Measurements from ENCODE around the gene GLB1L2. TPM values are rescaled to one million over a fixed set of nuclear protein-coding genes. Genes with fewer than 3 reads are reported as not detected.

The GLB1L2 gene
- polyA plus RNA-seq, 1 experiment: 0.18 TPM

GRCh38 chr11:134330611-134331353 is 1.0 kb upstream of the GLB1L2 start:
- H3K27me3 ChIP-seq (ENCODE audit: control insufficient read depth, insufficient read depth, low read length): peaks cover 5% of the 10 kb centered on the region
- H3K36me3 ChIP-seq (ENCODE audit: control insufficient read depth, insufficient read depth, low read length): no peaks in the 10 kb centered on the region
- POLR2A ChIA-PET: no interaction called here
- H3K4me3 ChIP-seq (ENCODE audit: low read depth, low read length): no peak overlapping the region
- TF ChIP-seq, protein P1, sequence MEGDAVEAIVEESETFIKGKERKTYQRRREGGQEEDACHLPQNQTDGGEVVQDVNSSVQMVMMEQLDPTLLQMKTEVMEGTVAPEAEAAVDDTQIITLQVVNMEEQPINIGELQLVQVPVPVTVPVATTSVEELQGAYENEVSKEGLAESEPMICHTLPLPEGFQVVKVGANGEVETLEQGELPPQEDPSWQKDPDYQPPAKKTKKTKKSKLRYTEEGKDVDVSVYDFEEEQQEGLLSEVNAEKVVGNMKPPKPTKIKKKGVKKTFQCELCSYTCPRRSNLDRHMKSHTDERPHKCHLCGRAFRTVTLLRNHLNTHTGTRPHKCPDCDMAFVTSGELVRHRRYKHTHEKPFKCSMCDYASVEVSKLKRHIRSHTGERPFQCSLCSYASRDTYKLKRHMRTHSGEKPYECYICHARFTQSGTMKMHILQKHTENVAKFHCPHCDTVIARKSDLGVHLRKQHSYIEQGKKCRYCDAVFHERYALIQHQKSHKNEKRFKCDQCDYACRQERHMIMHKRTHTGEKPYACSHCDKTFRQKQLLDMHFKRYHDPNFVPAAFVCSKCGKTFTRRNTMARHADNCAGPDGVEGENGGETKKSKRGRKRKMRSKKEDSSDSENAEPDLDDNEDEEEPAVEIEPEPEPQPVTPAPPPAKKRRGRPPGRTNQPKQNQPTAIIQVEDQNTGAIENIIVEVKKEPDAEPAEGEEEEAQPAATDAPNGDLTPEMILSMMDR (IDR thresholded peaks at IDR 0.05; ENCODE audit: insufficient read depth, low read depth, low read length): no peak
- DNase-seq (ENCODE audit: low read depth): no peak
- CTCF ChIA-PET: no interaction called here

DNA sequence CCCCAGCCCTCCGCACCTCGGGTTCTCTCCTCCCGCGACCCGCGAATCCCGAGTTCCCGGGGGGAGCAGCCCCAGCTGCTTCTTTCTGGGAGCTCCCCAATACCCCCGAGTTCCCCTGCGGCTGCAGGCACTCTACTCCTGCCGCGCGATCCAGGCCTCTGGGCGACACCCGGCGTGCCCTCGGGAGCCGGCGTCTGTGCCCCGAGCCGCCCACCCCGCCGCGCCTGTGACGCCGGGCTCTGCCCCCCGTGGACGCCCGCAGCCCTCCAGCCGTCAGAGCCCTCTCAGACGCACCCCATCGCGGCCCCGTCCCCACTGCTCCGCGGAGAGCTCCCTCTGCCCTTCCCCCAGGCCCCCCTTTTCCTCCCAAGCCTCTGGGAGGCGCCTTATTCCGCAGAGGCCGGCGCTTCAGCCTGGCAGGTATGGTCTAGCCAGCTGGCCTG is 422 bp downstream of the GLB1L2 start:
- Histone ChIP-seq H3K36me3 (ENCODE audit: control insufficient read depth, insufficient read depth, low read length) (no peaks in the 10 kb centered on the region), H3K4me3 (ENCODE audit: low read depth, low read length) (peak overlapping the region; percentile 21), H3K27me3 (ENCODE audit: control insufficient read depth, insufficient read depth, low read length) (peaks cover 5% of the 10 kb centered on the region)
- ChIA-PET POLR2A (no interaction called here), CTCF (no interaction called here)
- DNase-seq (ENCODE audit: low read depth): no peak
- TF ChIP-seq, protein P1 (IDR thresholded peaks at IDR 0.05; ENCODE audit: insufficient read depth, low read depth, low read length): no peak

- no peaks in the 10 kb centered on the region for H3K36me3 ChIP-seq (ENCODE audit: control insufficient read depth, insufficient read depth, low read length)
- no peak for DNase-seq (ENCODE audit: low read depth)
- no peak overlapping the region for H3K4me3 ChIP-seq (ENCODE audit: low read depth, low read length)
- TF ChIP-seq, protein P1 (IDR thresholded peaks at IDR 0.05; ENCODE audit: insufficient read depth, low read depth, low read length): no peak
- ChIA-PET CTCF (no interaction called here), POLR2A (no interaction called here)
- H3K27me3 ChIP-seq (ENCODE audit: control insufficient read depth, insufficient read depth, low read length): peaks cover 5% of the 10 kb centered on the region
Observed at GRCh38 chr11:134332782-134333181, 994 bp downstream of the GLB1L2 start.

DNA sequence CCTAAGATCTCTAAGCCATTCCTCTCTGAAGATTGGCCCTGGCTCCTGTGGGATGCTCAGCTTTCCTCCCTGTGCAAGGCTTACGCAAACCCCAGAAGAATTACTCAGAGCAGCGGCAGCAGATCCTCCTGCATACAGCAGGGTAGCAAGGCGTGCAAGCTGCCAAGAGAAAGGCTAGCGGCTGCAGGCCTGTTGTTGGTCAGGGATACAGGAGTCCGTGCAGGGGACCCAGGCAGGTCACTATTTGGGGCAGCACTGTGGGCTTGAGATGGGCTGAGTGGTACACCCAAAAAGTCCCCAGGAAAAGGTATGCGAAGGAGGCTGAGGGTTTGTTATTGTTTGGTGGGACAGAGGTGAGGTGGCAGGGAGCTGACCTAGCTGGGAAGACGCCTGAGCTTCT is 1.5 kb downstream of the GLB1L2 start:
- TF ChIP-seq, protein P1 (IDR thresholded peaks at IDR 0.05; ENCODE audit: insufficient read depth, low read depth, low read length): no peak
- peaks cover 5% of the 10 kb centered on the region for H3K27me3 ChIP-seq (ENCODE audit: control insufficient read depth, insufficient read depth, low read length)
- ChIA-PET POLR2A (no interaction called here), CTCF (interaction anchor here (1.0 kb wide), 1 partner anchor 12 kb away, joined by 3 read pairs; no protein-coding TSS in a partner anchor)
- H3K36me3 ChIP-seq (ENCODE audit: control insufficient read depth, insufficient read depth, low read length): no peaks in the 10 kb centered on the region
- DNase-seq (ENCODE audit: low read depth): no peak
- no peak overlapping the region for H3K4me3 ChIP-seq (ENCODE audit: low read depth, low read length)

DNA sequence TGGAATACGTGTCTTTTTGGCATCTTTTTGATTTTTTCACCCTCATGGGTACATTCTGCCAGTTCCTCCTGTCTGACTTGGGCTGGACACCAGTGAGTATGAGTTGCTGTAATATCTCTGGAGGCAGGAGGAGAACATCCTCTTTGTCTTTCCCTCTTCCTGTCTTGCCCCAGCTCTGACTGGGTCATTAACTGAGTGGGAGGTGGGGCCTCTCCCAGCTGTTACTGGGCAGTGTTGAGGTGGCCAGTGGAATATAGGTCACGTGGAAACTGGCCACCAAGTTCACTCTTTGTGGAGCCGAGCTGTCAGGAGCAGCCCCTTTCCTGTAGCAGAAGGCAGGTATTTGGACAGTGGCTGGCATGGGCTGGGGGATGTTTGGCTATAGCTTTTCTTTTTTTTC is 2.2 kb downstream of the GLB1L2 start:
- ChIA-PET POLR2A (no interaction called here), CTCF (interaction anchor here (1.0 kb wide), 1 partner anchor 11 kb away, joined by 3 read pairs; no protein-coding TSS in a partner anchor)
- DNase-seq (ENCODE audit: low read depth): no peak
- Histone ChIP-seq H3K36me3 (ENCODE audit: control insufficient read depth, insufficient read depth, low read length) (no peaks in the 10 kb centered on the region), H3K4me3 (ENCODE audit: low read depth, low read length) (no peak overlapping the region), H3K27me3 (ENCODE audit: control insufficient read depth, insufficient read depth, low read length) (peaks cover 5% of the 10 kb centered on the region)
- TF ChIP-seq, protein P1 (IDR thresholded peaks at IDR 0.05; ENCODE audit: insufficient read depth, low read depth, low read length): no peak
